GM21515 (cell line): ENCODE results near the gene TVP23C.
"Not testable (repeated sequence)": the region's sequence is repeated elsewhere in the genome, so short reads cannot be mapped to it uniquely, and the experiment has no call there.

ENCODE experiments used
- ATAC-seq: cut with Tn5 transposase; IDR thresholded peaks from one replicate; pipeline ENCODE4 v1.9.1; 2021; ENCODE audit not compliant: unreplicated experiment

Gene TVP23C

GRCh38 chr17:15563375-15563857 is at the start of gene TVP23C:
Gene TVP23C (minus strand): TSS chr17:15563483. CDS start chr17:15563448, 35 bp downstream.
- peak; percentile 81 for ATAC-seq

GRCh38 chr17:15592960-15593359 is 29.7 kb upstream of the TVP23C start:
- ATAC-seq = not testable (repeated sequence)

- not testable (repeated sequence) for ATAC-seq
Measured at GRCh38 chr17:15591986-15592385, 28.7 kb upstream of the TVP23C start.

GRCh38 chr17:15590844-15591243 is 27.6 kb upstream of the TVP23C start:
- not testable (repeated sequence) for ATAC-seq

- not testable (repeated sequence) for ATAC-seq
Measured at GRCh38 chr17:15589544-15590536, 26.6 kb upstream of the TVP23C start.

GRCh38 chr17:15588017-15588416 is 24.7 kb upstream of the TVP23C start:
- ATAC-seq = not testable (repeated sequence)

- not testable (repeated sequence) for ATAC-seq
Measured at GRCh38 chr17:15583313-15583712, 20.0 kb upstream of the TVP23C start.

GRCh38 chr17:15581462-15581861 is 18.2 kb upstream of the TVP23C start:
- ATAC-seq = not testable (repeated sequence)

GRCh38 chr17:15576848-15577247 is 13.6 kb upstream of the TVP23C start:
- not testable (repeated sequence) for ATAC-seq

GRCh38 chr17:15574660-15575059 is 11.4 kb upstream of the TVP23C start:
- not testable (repeated sequence) for ATAC-seq

- ATAC-seq = not testable (repeated sequence)
Measured at GRCh38 chr17:15573870-15574269, 10.6 kb upstream of the TVP23C start.

- ATAC-seq = not testable (repeated sequence)
Measured at GRCh38 chr17:15562613-15563374, 489 bp downstream of the TVP23C start.

GRCh38 chr17:15561439-15561838 is 1.8 kb downstream of the TVP23C start:
- ATAC-seq = not testable (repeated sequence)

- not testable (repeated sequence) for ATAC-seq
Measured at GRCh38 chr17:15558403-15559105, 4.7 kb downstream of the TVP23C start.

- not testable (repeated sequence) for ATAC-seq
Measured at GRCh38 chr17:15557334-15557832, 5.9 kb downstream of the TVP23C start.

GRCh38 chr17:15552932-15553331 is 10.4 kb downstream of the TVP23C start:
- ATAC-seq = not testable (repeated sequence)

GRCh38 chr17:15549552-15549951 is 13.7 kb downstream of the TVP23C start:
- ATAC-seq = not testable (repeated sequence)

- not testable (repeated sequence) for ATAC-seq
Measured at GRCh38 chr17:15546604-15547003, 16.7 kb downstream of the TVP23C start.

GRCh38 chr17:15540371-15541219 is 22.7 kb downstream of the TVP23C start:
- not testable (repeated sequence) for ATAC-seq
